ENCODE results near the gene OR1K1.

DNA sequence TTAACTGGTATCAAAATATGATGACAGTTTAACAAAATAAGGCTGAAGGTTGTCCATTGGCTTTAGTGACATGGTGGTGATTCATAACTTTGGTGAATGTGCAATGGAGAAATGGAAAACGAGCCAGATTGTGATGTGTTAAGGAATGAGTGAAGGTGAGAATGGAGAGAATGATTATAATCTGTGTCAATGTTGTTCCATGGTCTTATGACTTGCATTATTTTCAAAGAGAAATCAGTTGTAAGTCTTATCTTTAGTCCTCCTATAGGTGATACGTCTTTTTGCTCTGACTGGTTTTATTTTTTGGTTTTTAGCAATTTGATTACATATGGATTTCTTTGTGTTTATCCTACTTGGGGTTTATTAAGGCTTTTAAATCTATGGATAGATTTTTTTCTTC is 45.1 kb upstream of the OR1K1 start:
- TF ChIP-seq RNF2 (IDR thresholded peaks at IDR 0.05; ENCODE audit: borderline replicate concordance, low read depth) = no peak
- TF ChIP-seq, protein P1, sequence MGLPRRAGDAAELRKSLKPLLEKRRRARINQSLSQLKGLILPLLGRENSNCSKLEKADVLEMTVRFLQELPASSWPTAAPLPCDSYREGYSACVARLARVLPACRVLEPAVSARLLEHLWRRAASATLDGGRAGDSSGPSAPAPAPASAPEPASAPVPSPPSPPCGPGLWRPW (IDR thresholded peaks at IDR 0.05) = no peak
- no peak for TF ChIP-seq KDM5A (IDR thresholded peaks at IDR 0.05)
- TF ChIP-seq, protein P2, sequence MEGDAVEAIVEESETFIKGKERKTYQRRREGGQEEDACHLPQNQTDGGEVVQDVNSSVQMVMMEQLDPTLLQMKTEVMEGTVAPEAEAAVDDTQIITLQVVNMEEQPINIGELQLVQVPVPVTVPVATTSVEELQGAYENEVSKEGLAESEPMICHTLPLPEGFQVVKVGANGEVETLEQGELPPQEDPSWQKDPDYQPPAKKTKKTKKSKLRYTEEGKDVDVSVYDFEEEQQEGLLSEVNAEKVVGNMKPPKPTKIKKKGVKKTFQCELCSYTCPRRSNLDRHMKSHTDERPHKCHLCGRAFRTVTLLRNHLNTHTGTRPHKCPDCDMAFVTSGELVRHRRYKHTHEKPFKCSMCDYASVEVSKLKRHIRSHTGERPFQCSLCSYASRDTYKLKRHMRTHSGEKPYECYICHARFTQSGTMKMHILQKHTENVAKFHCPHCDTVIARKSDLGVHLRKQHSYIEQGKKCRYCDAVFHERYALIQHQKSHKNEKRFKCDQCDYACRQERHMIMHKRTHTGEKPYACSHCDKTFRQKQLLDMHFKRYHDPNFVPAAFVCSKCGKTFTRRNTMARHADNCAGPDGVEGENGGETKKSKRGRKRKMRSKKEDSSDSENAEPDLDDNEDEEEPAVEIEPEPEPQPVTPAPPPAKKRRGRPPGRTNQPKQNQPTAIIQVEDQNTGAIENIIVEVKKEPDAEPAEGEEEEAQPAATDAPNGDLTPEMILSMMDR (IDR thresholded peaks at IDR 0.05) = no peak
- no peak for TF ChIP-seq EP300 (IDR thresholded peaks at IDR 0.05)
- no peak for TF ChIP-seq ESRRA (IDR thresholded peaks at IDR 0.05; ENCODE audit: borderline replicate concordance, low read length)
- TF ChIP-seq POLR2A (IDR thresholded peaks at IDR 0.05; ENCODE audit: low read length) = no peak
- TF ChIP-seq HEYL (CRISPR knock-in tag; IDR thresholded peaks at IDR 0.05) = no peak
- TF ChIP-seq, protein P3, sequence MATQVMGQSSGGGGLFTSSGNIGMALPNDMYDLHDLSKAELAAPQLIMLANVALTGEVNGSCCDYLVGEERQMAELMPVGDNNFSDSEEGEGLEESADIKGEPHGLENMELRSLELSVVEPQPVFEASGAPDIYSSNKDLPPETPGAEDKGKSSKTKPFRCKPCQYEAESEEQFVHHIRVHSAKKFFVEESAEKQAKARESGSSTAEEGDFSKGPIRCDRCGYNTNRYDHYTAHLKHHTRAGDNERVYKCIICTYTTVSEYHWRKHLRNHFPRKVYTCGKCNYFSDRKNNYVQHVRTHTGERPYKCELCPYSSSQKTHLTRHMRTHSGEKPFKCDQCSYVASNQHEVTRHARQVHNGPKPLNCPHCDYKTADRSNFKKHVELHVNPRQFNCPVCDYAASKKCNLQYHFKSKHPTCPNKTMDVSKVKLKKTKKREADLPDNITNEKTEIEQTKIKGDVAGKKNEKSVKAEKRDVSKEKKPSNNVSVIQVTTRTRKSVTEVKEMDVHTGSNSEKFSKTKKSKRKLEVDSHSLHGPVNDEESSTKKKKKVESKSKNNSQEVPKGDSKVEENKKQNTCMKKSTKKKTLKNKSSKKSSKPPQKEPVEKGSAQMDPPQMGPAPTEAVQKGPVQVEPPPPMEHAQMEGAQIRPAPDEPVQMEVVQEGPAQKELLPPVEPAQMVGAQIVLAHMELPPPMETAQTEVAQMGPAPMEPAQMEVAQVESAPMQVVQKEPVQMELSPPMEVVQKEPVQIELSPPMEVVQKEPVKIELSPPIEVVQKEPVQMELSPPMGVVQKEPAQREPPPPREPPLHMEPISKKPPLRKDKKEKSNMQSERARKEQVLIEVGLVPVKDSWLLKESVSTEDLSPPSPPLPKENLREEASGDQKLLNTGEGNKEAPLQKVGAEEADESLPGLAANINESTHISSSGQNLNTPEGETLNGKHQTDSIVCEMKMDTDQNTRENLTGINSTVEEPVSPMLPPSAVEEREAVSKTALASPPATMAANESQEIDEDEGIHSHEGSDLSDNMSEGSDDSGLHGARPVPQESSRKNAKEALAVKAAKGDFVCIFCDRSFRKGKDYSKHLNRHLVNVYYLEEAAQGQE (IDR thresholded peaks at IDR 0.05) = no peak
- no peak for TF ChIP-seq CEBPB (IDR thresholded peaks at IDR 0.05)

Measured in A549 (cell line).